ENCODE data around the gene IQSEC1.

The IQSEC1 gene

GRCh38 chr3:13009946-13010315 lies 63.3 kb downstream of the IQSEC1 start:
- H3K9ac ChIP-seq (ENCODE audit: low read depth, low read length): no peak overlapping the region
- H3K36me3 ChIP-seq (ENCODE audit: insufficient read depth, low read length): no peaks in the 10 kb centered on the region
- no peaks in the 10 kb centered on the region for H3K9me3 ChIP-seq (ENCODE audit: insufficient read depth, low read depth, low read length)
- H3K27ac ChIP-seq (ENCODE audit: low read depth, low read length): no peak overlapping the region
- WGBS: 95% methylated on average over 7 of the region's 7 CpGs
- no peaks in the 10 kb centered on the region for H3K27me3 ChIP-seq (ENCODE audit: insufficient read depth, low read length)
- no peak overlapping the region for H3K4me3 ChIP-seq (ENCODE audit: low read length)
- peaks cover 17% of the 10 kb centered on the region for H3K4me1 ChIP-seq (ENCODE audit: insufficient read depth, low read length)

DNA sequence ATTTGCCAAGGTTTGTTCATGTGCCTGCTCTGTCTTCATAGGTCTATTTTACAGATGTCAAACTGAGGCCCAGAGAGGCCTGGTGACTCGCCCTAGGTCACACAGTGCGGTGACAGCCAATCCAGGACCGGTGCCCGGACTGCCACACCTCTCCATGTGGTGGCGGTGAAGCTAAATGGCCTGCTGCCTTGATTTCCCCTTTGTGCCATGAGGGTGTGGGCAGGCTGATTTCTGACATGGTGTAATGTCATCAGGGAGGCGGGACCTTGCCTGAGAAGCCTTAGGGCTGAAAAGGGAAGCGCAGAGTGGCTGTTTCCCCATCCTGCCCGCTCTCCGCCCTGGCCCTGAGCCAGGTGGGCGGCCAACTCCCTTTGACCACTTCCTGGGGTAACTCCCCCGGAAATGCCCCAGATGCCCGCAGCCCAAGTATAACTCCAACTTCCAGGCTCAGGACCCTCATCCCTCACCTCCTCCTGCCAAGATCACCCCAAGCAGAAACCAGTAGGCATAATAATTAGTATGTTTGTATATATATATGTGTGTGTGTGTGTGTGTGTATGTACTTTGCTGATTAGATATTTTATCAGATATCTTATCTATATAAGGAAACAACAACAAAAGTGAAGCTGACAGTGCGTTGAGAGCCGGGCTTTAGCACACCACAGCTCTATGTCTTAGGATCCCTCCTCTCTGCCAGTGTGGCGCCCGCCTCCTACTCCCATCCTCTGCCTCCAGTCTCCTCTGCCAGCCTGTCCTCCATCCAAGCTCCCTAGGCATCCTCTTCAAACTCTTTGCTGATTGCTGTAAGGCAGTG lies 63.9 kb downstream of the IQSEC1 start:
- H3K4me1 ChIP-seq (ENCODE audit: insufficient read depth, low read length): peaks cover 23% of the 10 kb centered on the region
- WGBS: 95% methylated on average over 16 of the region's 16 CpGs
- H3K36me3 ChIP-seq (ENCODE audit: insufficient read depth, low read length): no peaks in the 10 kb centered on the region
- H3K4me3 ChIP-seq (ENCODE audit: low read length): no peak overlapping the region
- no peaks in the 10 kb centered on the region for H3K9me3 ChIP-seq (ENCODE audit: insufficient read depth, low read depth, low read length)
- H3K9ac ChIP-seq (ENCODE audit: low read depth, low read length): no peak overlapping the region
- no peak overlapping the region for H3K27ac ChIP-seq (ENCODE audit: low read depth, low read length)
- no peaks in the 10 kb centered on the region for H3K27me3 ChIP-seq (ENCODE audit: insufficient read depth, low read length)

DNA sequence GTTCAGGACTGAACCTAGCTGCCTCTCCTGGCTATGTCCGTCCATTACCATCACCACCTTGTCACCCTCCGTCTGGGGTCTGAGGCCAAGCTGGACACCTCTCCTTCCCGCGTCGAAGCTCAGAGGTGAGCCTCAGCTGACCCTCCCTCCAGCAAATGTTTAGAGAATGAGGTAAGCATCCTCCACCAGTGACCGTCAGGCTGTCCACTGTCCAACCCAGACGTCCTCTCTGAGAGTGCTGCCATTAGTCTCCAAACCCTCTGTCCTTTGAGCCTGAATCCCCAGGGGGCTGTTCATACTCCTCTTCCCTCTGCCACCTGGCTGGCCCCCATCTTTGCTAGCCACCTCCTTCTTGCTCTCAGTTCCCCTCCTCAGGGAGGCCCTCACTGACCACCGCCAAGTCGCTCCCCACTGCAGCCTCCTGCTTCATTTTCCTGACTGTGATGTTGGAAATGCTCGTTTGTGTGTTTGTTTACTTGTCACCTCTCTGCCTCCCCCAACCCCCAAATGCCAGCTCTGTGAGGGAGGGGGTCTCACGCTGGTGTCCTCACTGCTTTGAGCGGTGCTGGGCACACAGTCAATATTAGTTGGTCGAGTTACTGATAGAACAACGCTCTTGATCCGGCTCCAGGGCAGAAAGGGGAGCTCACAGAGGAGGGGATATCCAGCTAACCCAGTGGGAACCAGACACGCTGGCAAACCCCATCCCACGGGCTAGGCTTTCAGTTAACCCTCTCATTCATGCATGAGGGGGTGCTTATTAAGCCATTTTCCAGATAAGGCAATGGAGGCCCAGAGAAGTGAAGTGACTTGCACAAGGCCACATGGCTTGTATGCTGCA lies 64.9 kb downstream of the IQSEC1 start:
- H3K9me3 ChIP-seq (ENCODE audit: insufficient read depth, low read depth, low read length): no peaks in the 10 kb centered on the region
- no peak overlapping the region for H3K4me3 ChIP-seq (ENCODE audit: low read length)
- no peak overlapping the region for H3K27ac ChIP-seq (ENCODE audit: low read depth, low read length)
- H3K27me3 ChIP-seq (ENCODE audit: insufficient read depth, low read length): no peaks in the 10 kb centered on the region
- peaks cover 29% of the 10 kb centered on the region for H3K4me1 ChIP-seq (ENCODE audit: insufficient read depth, low read length)
- no peak overlapping the region for H3K9ac ChIP-seq (ENCODE audit: low read depth, low read length)
- WGBS: 87% methylated on average over 16 of the region's 17 CpGs
- H3K36me3 ChIP-seq (ENCODE audit: insufficient read depth, low read length): no peaks in the 10 kb centered on the region

DNA sequence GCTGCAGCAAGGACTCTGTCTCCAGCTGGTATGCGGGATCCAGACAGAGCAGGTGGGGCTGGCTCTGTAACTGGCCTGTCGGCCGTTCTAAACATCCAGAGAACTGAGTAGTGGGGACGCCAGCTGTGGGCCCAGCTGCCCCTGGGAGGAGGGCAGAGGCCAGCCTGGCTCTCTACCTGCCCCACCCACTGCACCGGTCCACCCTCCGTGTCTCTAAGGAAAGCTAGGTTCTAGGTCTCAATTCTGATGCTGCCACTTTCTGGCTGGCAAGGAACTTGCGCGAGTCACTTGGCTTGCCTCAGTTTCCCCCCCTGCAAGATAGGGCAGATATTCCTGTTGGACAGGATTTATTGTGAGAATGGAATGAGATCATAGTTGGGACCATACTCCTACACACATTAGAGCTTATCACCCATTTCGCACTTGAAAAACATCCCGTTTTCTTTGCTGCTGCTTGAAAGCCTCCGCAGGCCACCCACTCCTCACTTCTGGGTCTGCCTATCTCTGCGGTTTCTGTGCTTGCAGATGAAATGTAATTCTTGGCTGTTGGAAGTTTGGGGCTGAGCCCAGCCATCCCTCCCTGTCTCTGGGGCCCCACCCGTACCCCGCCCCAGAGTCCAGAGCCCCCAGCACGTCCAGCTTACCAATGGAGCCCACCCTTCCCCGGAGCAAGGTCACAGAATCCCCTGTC lies 65.8 kb downstream of the IQSEC1 start:
- Histone ChIP-seq H3K4me3 (ENCODE audit: low read length) (no peak overlapping the region), H3K4me1 (ENCODE audit: insufficient read depth, low read length) (peaks cover 32% of the 10 kb centered on the region), H3K9me3 (ENCODE audit: insufficient read depth, low read depth, low read length) (no peaks in the 10 kb centered on the region), H3K36me3 (ENCODE audit: insufficient read depth, low read length) (no peaks in the 10 kb centered on the region), H3K9ac (ENCODE audit: low read depth, low read length) (no peak overlapping the region), H3K27me3 (ENCODE audit: insufficient read depth, low read length) (no peaks in the 10 kb centered on the region), H3K27ac (ENCODE audit: low read depth, low read length) (no peak overlapping the region)
- WGBS: 91% methylated on average over 16 of the region's 16 CpGs

- 89% methylated on average over 17 of the region's 17 CpGs for WGBS
- H3K27ac ChIP-seq (ENCODE audit: low read depth, low read length): no peak overlapping the region
Observed at GRCh38 chr3:13006216-13006990, 66.8 kb downstream of the IQSEC1 start.

GRCh38 chr3:13005301-13005700 lies 67.9 kb downstream of the IQSEC1 start:
- no peaks in the 10 kb centered on the region for H3K36me3 ChIP-seq (ENCODE audit: insufficient read depth, low read length)
- H3K4me1 ChIP-seq (ENCODE audit: insufficient read depth, low read length): peaks cover 26% of the 10 kb centered on the region
- H3K27me3 ChIP-seq (ENCODE audit: insufficient read depth, low read length): no peaks in the 10 kb centered on the region
- H3K9me3 ChIP-seq (ENCODE audit: insufficient read depth, low read depth, low read length): no peaks in the 10 kb centered on the region
- H3K9ac ChIP-seq (ENCODE audit: low read depth, low read length): no peak overlapping the region
- H3K27ac ChIP-seq (ENCODE audit: low read depth, low read length): no peak overlapping the region
- no peak overlapping the region for H3K4me3 ChIP-seq (ENCODE audit: low read length)
- WGBS: 72% methylated on average over 5 of the region's 5 CpGs

More at GRCh38 chr3:13006216-13006990, 66.8 kb downstream of the IQSEC1 start:
- no peak overlapping the region for H3K9ac ChIP-seq (ENCODE audit: low read depth, low read length)
- no peaks in the 10 kb centered on the region for H3K27me3 ChIP-seq (ENCODE audit: insufficient read depth, low read length)
- H3K9me3 ChIP-seq (ENCODE audit: insufficient read depth, low read depth, low read length): no peaks in the 10 kb centered on the region
- no peak overlapping the region for H3K4me3 ChIP-seq (ENCODE audit: low read length)
- no peaks in the 10 kb centered on the region for H3K36me3 ChIP-seq (ENCODE audit: insufficient read depth, low read length)
- H3K4me1 ChIP-seq (ENCODE audit: insufficient read depth, low read length): peaks cover 30% of the 10 kb centered on the region

GRCh38 chr3:13004376-13004775 lies 68.9 kb downstream of the IQSEC1 start:
- Histone ChIP-seq H3K9ac (ENCODE audit: low read depth, low read length) (no peak overlapping the region), H3K27me3 (ENCODE audit: insufficient read depth, low read length) (no peaks in the 10 kb centered on the region), H3K36me3 (ENCODE audit: insufficient read depth, low read length) (no peaks in the 10 kb centered on the region), H3K9me3 (ENCODE audit: insufficient read depth, low read depth, low read length) (no peaks in the 10 kb centered on the region), H3K4me1 (ENCODE audit: insufficient read depth, low read length) (peaks cover 26% of the 10 kb centered on the region), H3K4me3 (ENCODE audit: low read length) (no peak overlapping the region), H3K27ac (ENCODE audit: low read depth, low read length) (no peak overlapping the region)
- 39% methylated on average over 6 of the region's 7 CpGs for WGBS

GRCh38 chr3:13003608-13004007 lies 69.6 kb downstream of the IQSEC1 start:
- Histone ChIP-seq H3K4me3 (ENCODE audit: low read length) (no peak overlapping the region), H3K4me1 (ENCODE audit: insufficient read depth, low read length) (peaks cover 26% of the 10 kb centered on the region), H3K9ac (ENCODE audit: low read depth, low read length) (no peak overlapping the region), H3K27me3 (ENCODE audit: insufficient read depth, low read length) (no peaks in the 10 kb centered on the region), H3K27ac (ENCODE audit: low read depth, low read length) (no peak overlapping the region), H3K36me3 (ENCODE audit: insufficient read depth, low read length) (no peaks in the 10 kb centered on the region), H3K9me3 (ENCODE audit: insufficient read depth, low read depth, low read length) (no peaks in the 10 kb centered on the region)
- WGBS: 91% methylated on average over 3 of the region's 4 CpGs

DNA sequence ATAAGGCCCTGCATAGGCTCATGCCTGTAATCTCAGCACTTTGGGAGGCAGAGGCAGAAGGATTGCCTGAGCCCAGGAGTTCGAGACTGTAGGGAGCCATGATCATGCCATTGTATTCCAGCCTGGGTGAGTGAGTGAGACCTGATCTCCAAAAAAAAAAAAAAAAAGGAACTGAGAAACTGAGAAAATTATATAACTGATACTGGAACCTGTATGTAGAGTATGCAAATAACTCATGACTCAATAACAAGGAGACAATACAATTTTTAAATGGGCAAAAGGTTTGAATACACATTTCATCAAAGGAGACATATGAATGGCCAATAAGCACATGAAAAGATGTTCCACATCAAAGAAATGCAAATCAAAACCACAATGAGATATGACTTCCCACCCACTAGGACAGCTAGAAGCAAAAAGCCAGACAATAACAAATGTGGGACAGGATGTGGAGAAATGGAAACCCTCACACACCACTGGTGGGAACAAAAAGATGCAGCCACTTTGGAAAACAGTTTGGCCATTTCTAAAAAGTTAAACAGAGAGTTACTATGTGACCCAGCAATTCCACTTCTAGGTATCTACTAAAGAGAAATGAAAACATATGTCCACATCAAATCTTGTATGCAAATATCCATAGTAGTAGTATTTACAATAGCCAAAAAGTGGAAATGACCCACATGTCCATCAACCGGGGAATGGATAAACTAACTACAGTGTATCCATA lies 70.7 kb downstream of the IQSEC1 start:
- Histone ChIP-seq H3K9ac (ENCODE audit: low read depth, low read length) (no peak overlapping the region), H3K9me3 (ENCODE audit: insufficient read depth, low read depth, low read length) (no peaks in the 10 kb centered on the region), H3K4me1 (ENCODE audit: insufficient read depth, low read length) (peaks cover 23% of the 10 kb centered on the region), H3K27me3 (ENCODE audit: insufficient read depth, low read length) (no peaks in the 10 kb centered on the region), H3K36me3 (ENCODE audit: insufficient read depth, low read length) (no peaks in the 10 kb centered on the region), H3K27ac (ENCODE audit: low read depth, low read length) (no peak overlapping the region), H3K4me3 (ENCODE audit: low read length) (no peak overlapping the region)
- WGBS: 50% methylated on average over 1 of the region's 2 CpGs

Data from HUES64 (cell line).